T1000 (cell line): Measurements from ENCODE around the gene TKTL2.

Experiments used
- DNase-seq: peaks from one replicate; lab custom pipeline; 2025; ENCODE audit warnings: mixed read lengths; lab: John Stamatoyannopoulos, UW

Gene TKTL2

GRCh38 chr4:163473576-163473975, at the start of gene TKTL2:
Gene TKTL2 (minus strand): TSS chr4:163473754. CDS start chr4:163473734, 20 bp downstream.
- no peak for DNase-seq

- DNase-seq, result no peak
Measured at GRCh38 chr4:163515198-163515597, 41.6 kb upstream of the TKTL2 start.

- no peak for DNase-seq
Measured at GRCh38 chr4:163505374-163505773, 31.8 kb upstream of the TKTL2 start.

- no peak for DNase-seq
Measured at GRCh38 chr4:163500586-163500985, 27.0 kb upstream of the TKTL2 start.

GRCh38 chr4:163495900-163496299, 22.3 kb upstream of the TKTL2 start:
- DNase-seq, result no peak

GRCh38 chr4:163494360-163495241, 21.0 kb upstream of the TKTL2 start, which contains the start of gene TMA16:
Gene TMA16 (plus strand): TSS chr4:163494690. CDS start chr4:163494802, 112 bp downstream.
- DNase-seq, result peak; percentile 74

- DNase-seq, result no peak
Measured at GRCh38 chr4:163493643-163494359, 20.2 kb upstream of the TKTL2 start.

- no peak for DNase-seq
Measured at GRCh38 chr4:163492951-163493504, 19.5 kb upstream of the TKTL2 start.

GRCh38 chr4:163489929-163490328, 16.4 kb upstream of the TKTL2 start:
- no peak for DNase-seq

- no peak for DNase-seq
Measured at GRCh38 chr4:163486321-163486720, 12.8 kb upstream of the TKTL2 start.

GRCh38 chr4:163485589-163485988, 12.0 kb upstream of the TKTL2 start:
- no peak for DNase-seq

- no peak for DNase-seq
Measured at GRCh38 chr4:163484906-163485305, 11.4 kb upstream of the TKTL2 start.

GRCh38 chr4:163482190-163482589, 8.6 kb upstream of the TKTL2 start:
- DNase-seq, result no peak

GRCh38 chr4:163476761-163477438, 3.3 kb upstream of the TKTL2 start:
- no peak for DNase-seq

- no peak for DNase-seq
Measured at GRCh38 chr4:163474027-163474426, 473 bp upstream of the TKTL2 start.

- DNase-seq, result no peak
Measured at GRCh38 chr4:163473130-163473529, 424 bp downstream of the TKTL2 start.

GRCh38 chr4:163470391-163470790, 3.2 kb downstream of the TKTL2 start:
- no peak for DNase-seq

- no peak for DNase-seq
Measured at GRCh38 chr4:163467082-163467770, 6.3 kb downstream of the TKTL2 start.

- no peak for DNase-seq
Measured at GRCh38 chr4:163462556-163462955, 11.0 kb downstream of the TKTL2 start.

GRCh38 chr4:163448540-163449203, 24.9 kb downstream of the TKTL2 start:
- DNase-seq, result peak; percentile 6

GRCh38 chr4:163447481-163447880, 26.1 kb downstream of the TKTL2 start:
- no peak for DNase-seq
